HTR-8/SVneo (cell line): ENCODE data around the gene CCDC154.
"Not testable (repeated sequence)": the region's sequence is repeated elsewhere in the genome, so short reads cannot be mapped to it uniquely, and the experiment has no call there.

Experiments used
- DNase-seq: peaks from one replicate; pipeline ENCODE4 v3.0.0; 2011; ENCODE audit warnings: low spot score, mixed read lengths; ENCODE audit not compliant: insufficient read length
- FAIRE-seq: peaks from 2 replicates; lab custom pipeline; 2011; peaks lifted over from hg19 to GRCh38; lab: Jason Lieb, UNC

CCDC154 gene

DNA sequence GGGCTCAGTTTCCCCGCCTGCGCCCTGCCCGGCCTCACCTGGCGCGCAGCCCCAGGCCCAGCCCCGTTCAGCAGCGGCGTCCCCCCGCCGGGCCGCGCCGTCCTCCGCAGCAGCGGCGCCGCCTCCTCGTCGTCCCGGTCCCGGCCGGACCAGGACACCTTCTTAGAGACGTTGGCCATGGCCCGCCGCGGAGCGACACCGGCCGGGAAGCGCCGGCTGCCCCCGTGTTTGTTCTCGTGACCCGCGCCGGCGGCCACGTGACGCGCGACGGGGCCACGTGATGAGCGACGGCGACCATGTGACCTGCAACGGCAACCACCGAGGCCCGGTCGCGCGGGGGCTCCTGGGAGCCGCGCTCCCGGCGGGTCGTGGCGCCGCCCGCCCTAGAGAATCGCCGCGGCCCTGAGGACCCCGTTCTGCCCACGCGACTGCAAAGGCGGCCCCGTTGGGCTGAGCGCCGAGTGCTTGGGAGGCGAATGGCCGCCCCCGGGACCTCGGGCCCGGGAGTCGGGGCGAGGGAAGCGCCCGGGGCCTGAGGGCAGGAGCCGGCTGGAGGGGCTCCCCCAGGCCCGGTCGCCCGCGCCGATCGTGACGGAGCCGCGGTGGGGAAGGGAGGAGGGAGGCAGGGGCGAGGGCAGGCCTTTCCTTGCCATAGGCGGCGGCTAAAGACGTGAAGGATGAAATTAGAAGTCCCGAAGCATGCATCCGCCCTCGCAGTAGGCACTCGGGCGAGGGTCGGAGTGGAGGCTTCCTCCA, 30.6 kb upstream of the CCDC154 start, which contains the start of gene CLCN7:
Gene CLCN7, minus strand, starts transcription at position 233 of the 756 bp plus-strand sequence. Its CDS starts 54 bp downstream, at position 179.
- DNase-seq (peak; percentile 94), FAIRE-seq (peak; percentile 99)

DNA sequence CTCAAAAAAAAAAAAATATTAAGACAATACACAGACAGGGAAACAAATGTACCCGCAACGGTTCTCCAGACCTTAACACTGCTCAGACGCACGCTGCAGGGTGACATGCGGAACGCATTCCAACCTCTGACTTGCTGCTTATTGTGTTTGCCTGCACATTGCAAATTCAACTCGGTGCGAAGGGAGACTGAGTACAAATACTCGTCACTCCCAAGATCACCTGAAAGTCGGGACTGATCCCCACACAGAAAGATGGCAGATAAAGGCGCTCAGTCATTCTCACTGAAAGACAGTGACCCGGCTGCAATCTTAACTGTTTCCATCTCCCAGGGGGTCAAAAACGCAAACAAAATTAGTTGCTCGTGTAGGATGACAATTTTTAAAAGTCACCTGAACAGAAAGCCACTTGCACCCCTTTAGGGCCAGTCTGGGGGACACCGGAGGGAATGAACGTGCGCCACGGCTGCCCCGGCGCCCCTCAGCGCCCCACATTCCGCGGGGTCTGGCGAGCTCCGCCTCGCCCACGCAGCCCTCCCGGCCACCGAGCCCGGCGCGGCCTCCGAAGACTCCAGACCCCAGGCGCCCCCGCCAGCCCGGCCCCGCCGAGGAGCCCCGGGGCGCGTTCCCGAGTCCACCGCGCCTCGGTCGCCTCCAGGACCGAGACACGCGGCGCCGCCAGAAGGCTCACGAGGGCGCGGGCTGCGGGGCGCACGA, 29.9 kb upstream of the CCDC154 start:
- FAIRE-seq (no peak), DNase-seq (no peak)

DNA sequence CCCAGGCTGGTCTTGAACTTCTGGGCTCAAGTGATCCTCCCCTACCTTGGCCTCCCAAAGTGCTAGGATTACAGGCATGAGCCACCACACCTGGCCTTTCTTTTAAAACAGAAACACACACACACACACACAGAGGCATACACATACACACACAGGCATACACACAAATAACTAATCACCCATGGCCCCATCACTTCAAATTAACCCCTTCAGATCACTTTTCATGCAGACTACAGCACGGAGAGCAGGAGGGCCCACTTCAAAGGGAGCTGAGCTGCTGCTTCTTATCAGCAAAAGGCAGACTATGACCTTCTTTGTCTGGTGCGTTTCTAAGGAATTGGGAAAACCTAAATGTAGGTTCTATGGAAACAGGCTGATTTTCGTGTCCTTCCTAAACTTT, 28.6 kb upstream of the CCDC154 start:
- DNase-seq (no peak), FAIRE-seq (no peak)

DNA sequence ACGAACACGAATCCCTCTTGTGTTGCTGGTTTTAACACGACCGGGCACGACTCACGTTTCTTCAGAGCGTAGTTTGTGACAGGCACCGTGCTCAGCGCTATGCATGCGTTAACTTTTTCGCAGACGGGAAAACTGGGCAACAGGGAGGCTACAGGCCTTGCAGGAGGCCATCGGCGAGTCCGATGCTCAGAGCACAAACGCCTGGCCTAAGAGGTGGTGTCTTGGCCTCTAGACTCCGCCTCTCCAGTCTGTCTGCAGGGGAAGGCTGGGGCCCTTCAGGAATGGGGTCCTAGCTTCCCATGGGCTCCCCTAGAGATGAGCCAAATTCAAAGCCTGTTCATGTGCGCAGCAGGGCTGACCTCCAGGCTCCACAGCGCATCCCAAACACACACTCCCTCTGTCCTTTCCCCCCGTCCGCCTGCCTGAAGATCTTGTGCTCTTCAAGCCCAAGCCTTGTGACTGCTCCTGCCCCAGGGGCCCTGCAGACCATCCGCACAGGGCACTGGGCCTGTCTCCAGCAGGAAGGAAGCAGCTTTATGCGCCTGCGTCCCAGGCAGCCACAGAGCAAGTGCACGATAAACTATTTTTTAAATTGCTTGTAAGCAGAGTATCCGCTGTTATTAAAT, 27.3 kb upstream of the CCDC154 start:
- FAIRE-seq (no peak), DNase-seq (no peak)

DNA sequence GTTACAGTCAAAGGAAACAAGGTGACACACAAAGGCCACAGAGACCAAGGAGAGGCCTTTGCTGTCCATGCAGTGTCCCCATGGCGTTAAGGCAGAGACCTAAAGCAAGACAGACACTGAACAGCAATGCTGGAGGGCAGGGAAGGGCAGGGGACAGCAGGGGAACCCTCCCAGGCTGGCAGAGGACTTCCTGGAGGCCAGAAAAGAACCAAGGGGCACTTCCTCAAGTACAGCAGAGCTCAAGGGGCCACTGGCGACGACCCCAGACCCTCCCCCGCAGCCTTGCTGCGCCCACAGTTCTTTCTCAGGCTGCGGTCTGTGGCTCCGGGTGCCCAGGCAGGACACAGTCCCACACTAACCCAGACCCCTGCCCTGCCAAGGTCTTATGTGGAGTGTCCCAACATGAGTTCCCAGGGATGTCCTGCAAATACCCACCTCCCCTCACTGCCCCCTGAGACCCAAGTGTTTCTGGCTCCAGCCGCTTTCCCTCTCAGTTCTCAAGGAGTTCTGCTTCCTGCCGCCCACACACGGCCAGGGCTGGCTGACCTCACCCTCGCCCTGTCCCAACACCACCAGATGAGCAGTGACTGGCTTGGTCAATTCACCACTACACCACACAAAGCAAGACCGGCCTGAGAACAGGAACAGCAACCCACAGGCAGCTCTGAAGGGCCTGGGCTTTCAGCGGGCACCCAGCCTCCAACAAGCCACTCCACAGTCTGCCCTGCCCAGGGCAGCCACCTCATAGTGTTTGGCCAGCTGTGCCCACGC, 26.3 kb upstream of the CCDC154 start:
- no peak for DNase-seq
- FAIRE-seq = peak; percentile 69

DNA sequence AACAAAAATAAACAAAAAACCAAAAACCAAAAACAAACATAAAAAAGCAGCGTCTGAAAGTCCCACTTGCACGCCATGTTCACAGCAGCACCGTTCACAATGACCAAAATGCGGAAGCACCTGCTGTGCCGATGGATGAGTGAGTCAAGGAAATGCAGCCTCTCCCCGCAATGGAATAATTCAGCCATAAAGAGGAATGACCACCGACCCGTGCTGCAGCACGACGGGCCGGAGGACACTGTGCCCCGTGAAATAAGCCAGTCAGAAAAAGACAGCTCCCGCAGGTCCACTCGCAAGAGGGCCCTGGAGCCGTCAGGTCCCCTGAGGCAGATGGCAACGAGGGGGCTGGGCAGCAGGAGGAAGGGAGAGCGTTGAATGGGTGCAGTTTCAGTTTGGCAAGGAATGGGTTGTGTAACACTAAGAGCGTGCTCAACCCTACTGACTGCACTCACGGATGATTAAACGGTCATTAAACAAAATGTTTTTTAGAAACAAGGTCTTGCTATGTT, 25.4 kb upstream of the CCDC154 start:
- no peak for DNase-seq
- no peak for FAIRE-seq

DNA sequence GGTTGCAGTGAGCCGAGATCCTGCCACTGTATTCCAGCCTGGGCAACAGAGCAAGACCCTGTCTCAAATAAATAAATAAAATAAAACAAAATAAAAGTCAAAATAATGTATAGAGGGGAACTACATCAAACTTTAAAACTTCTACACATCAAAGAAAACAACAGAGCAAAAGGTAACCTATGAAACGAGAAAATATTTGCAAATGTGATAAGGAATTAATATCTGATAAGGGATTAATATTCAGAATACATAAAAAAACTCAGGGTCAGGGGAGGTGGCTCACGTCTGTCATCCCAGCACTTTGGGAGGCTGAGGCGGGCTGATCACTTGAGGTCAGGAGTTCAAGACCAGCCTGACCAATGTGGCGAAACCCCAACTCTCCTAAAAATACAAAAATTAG, 24.8 kb upstream of the CCDC154 start:
- FAIRE-seq = not testable (repeated sequence)

DNA sequence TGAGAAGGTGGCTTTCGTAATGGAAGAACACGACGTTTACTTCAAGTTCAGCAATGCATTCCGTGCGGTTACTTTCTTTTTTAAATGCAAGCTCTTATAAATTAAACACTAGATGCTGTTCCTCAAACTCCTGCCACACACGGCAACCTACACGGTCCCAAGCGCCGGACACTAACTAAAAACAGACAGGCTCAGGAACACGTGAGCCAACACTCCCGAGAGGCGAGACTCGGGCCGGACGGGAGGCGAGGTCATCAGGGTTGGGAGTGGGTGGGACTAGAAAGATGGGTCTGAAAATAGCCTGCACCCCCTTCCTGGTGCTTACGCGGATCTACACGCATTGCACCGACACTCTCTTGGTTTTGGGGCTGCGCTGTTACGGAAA, 24.1 kb upstream of the CCDC154 start:
- no peak for DNase-seq
- FAIRE-seq = no peak

More for the DNA sequence above, 24.8 kb upstream of the CCDC154 start:
- DNase-seq = not testable (repeated sequence)

DNA sequence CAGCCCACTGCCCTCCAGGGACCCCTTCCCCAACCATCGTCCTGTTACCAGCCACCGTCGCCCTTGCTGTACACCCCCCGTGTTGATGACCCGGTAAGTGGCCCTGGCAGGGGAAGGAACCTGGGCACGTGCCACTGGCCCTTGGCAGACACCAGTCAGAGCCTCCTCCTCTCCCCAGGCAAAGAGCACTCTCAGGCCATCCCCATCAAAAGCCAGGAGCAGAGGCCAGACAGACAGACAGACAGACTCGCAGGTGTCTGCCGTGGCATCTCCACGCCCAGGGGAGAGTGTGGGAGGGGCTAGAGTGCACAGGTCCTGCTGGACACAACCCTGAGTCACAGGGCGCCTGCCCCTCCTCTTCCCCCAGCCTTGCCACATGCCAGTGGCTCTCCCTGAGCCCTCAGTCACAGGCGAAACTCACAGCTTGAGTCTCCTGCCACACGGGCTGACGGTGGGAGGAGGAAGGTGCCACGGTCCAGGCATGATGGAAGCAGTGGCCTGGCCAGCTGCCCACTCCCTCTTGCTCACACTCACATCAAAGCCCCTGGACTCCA, 22.7 kb upstream of the CCDC154 start:
- DNase-seq = no peak
- no peak for FAIRE-seq

DNA sequence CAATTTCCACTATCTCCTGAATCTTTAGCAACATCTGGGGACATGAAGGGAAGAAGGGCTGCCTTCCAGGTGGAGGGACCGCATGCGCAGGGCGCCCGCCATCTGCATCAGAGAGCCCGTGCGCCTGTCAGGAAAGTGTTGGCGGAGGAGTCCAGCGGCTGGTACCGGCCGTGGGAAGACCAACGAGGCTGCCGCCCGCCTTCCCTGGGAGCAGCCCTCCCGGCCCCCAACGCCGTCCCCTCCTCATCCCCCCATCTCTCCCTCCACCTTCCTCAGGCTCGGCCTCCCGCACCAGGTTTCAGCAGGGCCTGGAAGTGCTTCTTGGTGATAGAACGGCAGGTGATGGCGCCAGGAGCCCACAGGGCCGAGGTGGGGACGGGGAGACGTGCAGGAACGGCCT, 21.7 kb upstream of the CCDC154 start:
- FAIRE-seq (no peak), DNase-seq (no peak)

DNA sequence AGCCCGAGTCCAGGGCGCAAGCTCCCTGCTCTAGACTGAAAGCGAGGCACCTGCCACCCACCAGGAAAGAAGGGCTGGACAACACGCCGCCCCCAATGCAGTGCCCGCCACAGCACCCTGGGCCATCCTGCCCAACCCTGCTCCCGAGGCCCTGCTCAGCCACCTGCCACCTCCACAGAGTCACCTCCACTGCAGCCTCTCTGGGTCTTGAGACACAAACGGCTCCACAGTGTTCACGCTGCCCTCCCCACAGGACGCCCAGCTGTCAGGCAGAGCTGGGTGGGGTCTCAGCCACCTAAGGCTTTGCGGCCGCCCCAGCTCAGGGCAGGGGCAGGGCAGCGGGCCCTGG, 21.2 kb upstream of the CCDC154 start:
- no peak for DNase-seq
- FAIRE-seq = no peak

DNA sequence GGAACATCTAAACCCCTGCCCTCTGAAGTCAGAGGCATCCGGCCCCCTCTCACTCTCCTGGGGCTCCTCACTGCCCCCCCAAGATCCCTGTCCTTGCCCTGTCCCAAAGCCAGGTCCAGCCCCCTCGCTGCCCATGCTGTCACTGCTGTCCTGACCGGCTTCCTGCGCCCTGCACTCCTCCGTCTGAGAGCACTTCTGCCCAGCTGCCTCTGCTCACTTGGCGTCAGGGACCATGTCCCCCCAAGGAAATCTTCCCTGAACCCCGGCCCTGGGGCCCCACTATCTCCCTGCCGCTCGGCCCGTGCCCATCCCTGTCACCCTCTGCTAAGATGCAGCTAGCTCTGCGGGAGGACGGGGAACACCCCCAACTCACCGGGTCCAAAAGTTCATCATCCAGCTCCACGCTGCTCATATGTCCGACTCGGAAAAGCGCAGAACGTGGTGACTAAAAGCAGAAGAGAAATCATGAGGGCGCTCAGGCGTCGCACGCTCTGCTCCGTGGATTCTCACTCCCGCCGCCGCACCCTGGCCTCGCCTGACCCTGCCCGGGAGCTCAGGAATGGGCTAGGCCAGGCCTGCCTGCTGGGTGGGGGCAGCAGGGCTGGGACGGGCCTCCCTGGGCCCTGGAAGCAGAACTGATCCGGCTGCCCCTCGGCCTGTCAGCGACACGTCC, 20.7 kb upstream of the CCDC154 start:
- no peak for DNase-seq
- FAIRE-seq = no peak

DNA sequence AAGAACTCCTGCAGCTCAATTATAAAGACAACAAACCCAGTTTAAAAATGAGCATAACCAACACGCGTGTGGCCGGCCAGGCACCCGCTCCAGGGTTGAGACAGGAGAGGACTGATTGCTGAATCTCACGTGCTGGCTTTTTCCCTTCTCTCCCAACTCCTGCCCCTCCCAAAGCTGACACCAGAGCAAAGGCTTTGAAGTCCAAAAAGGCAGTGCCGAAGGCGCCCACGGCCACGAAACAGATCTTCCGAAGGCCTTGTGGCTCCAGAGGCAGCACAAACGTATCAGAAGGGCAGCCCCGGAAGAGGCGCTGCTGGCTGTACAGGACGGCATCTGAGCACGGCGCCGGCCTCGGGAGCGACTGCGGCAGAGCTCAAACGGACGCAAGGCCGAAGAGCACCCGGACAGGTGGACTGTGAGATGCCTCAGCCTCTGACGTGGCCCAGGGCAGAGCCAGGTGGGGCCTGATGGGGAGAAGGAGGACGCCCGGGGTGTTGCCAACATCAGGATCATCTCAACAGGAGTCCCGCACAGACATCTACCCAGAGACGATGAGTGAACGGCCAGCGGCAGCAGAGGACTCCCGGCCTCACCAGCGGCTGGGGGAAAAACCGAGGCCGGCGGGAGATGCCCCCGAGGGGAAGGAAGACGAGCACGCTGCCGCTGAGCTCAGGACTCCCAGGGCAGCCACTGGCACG, 20.0 kb upstream of the CCDC154 start:
- DNase-seq (no peak), FAIRE-seq (no peak)

DNA sequence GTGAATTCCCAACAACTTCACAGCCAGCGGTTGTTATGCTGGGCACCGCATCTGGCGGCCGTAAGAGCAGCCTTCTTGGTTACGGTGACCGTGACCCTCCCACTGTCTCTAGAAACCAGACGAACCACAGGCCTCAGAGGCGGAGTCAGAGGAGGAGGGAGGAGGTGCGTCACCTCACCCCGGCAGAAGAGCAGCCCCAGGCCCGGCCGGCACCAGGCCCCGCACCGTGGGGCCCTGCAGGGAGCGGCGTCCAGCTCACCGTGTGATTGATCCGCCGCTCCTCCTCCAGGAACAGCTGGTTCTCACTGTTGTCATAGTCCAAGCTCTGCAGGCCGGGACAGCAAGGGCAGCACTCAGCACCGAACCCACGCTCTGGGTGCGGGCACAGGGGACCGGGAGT, 16.8 kb upstream of the CCDC154 start:
- FAIRE-seq = no peak

DNA sequence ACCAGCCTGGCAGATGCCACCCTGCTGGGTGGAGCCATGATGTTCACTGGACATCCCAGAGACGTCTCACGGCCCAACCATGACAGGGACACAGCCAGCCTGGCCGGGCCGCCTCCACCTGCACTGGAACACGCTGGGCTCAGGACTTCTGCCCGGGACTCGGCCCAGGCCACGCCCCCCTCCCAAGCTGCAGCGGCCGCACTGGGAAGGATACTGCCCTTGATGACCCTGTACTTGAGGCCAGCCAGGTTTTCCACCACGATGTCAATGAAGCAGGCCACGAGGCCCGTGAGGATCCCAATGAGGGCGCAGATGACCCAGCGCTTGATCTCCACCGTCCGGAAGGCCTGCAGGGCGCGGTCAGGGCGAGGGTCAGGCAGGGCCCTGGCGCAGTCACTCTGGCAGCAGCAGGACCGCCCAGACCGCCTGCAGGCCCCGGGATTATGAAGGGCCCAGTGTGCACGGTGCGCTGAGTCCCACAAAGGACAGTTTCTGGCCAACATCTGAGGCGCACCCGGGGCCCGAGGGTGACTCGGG, 16.3 kb upstream of the CCDC154 start:
- FAIRE-seq (no peak), DNase-seq (no peak)

More for the DNA sequence above, 16.8 kb upstream of the CCDC154 start:
- DNase-seq = no peak

DNA sequence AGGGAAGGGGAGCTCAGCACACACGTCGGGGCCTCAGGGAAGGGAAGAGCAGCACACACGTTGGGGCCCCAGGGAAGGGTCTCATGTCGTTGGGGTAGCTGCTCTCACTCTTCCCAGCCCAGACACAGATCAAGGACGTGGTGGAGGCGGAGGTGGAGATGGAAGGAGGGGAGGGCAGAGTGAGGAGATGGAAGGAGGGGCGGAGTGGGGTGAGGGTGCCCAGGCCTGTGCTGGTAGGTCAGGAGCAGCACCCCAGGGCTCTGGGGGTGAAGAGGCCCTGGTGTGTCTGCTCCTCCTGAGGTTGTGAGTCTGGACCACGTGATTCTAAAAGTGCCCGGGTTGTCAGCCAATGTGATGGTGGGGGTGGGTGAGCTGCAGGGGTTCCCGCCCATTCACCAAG, 15.6 kb upstream of the CCDC154 start:
- FAIRE-seq (no peak), DNase-seq (no peak)

DNA sequence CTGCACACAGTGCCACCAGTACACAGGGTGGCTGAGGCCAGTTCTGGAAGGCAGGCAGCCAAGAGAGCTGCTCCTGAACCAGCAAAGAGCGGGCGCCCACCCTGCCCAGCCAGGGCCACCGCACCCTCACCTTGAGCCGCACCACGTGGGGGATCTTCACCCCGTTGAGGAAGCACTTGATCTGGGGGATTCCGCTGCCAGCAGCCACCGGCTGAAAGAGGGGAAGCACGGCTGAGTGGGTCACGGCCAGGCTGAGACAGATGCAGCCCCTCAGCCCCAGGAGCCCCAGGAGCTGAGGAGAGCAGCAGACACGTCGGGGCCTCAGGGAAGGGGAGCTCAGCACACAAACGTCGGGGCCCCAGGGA, 14.6 kb upstream of the CCDC154 start:
- FAIRE-seq = no peak
- no peak for DNase-seq

DNA sequence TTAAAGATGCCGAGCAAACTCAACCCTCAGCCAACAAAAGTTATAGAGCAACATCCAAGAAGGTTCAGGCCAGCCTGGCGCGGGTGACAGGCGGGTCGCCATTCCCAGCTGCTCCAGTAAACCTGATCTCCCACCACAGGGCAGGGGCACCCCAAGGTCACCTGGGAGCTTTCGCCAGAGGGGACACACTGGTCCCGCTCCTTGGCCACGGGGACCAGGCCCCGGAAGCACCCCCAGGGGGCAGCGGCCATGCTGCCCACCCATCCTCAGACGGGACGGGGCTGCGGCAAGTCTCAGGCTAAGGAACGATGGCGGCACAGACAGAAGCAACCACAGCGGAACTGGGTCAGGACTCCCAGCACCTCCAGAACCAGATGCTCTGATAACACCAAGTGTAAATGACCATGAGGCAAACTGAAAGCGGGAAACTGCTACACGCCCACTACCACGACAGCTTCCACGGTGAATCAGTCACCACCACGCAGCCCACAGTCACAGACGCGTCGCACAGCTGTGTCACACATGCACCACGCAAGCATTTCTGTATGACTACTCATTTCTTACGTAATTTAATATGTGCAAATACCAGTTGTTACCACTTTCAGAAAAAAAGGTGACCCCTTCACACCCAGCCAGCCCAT, 14.1 kb upstream of the CCDC154 start:
- DNase-seq = no peak
- FAIRE-seq = no peak
